ENCODE measurements around the gene SORCS3.

The SORCS3 gene

DNA sequence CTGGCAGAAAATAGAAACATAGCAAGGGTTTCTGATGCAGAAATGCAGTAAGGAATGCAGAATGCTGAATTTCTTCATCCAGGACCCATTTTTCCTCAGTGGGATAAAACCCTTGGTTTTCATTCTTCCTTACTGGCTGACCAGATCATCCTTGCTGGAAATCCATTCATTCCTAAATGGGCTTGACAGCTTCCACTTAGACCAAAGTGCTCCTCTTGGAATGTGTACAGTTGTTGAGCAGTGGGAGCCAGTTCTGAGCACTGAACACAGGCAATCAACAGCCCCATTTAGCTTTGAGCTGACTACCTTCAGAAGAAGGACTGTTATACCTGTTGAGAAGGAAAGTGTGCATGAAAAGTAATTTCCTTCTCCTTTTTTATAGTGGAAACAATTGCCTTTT is 232.1 kb downstream of the SORCS3 start:
- no peaks in the 10 kb centered on the region for H3K9me3 ChIP-seq
- no peaks in the 10 kb centered on the region for H3K36me3 ChIP-seq
- TF ChIP-seq, protein P1, sequence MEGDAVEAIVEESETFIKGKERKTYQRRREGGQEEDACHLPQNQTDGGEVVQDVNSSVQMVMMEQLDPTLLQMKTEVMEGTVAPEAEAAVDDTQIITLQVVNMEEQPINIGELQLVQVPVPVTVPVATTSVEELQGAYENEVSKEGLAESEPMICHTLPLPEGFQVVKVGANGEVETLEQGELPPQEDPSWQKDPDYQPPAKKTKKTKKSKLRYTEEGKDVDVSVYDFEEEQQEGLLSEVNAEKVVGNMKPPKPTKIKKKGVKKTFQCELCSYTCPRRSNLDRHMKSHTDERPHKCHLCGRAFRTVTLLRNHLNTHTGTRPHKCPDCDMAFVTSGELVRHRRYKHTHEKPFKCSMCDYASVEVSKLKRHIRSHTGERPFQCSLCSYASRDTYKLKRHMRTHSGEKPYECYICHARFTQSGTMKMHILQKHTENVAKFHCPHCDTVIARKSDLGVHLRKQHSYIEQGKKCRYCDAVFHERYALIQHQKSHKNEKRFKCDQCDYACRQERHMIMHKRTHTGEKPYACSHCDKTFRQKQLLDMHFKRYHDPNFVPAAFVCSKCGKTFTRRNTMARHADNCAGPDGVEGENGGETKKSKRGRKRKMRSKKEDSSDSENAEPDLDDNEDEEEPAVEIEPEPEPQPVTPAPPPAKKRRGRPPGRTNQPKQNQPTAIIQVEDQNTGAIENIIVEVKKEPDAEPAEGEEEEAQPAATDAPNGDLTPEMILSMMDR (IDR thresholded peaks at IDR 0.05) = no peak
- no peaks in the 10 kb centered on the region for H3K27me3 ChIP-seq
- no peaks in the 10 kb centered on the region for H3K4me1 ChIP-seq (ENCODE audit: control insufficient read depth in 1 of 2, insufficient read depth in 1 of 2, low read depth in 1 of 2, low read length in 1 of 2)
- H3K27ac ChIP-seq = no peak overlapping the region
- no peak overlapping the region for H3K4me3 ChIP-seq (ENCODE audit: low read depth in 1 of 2, low read length in 1 of 2)

DNA sequence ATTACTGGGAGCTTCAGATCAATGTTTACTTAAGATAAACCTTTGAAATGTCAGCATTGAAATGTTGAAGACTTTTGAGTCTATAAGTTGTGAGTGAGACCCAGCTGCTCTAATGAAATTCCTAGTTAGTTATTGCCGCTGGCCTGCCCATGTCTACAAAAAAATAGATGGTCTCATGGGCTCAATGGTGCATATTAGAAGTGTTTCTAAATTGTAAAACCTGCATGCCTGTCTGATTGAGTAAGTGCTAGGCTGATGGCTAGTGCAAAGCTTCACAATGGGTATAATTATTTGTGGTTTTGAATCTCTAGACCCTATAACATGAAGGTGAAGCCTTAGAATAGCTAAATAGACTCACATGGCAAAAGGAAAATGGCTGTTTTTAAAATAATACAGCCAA is 234.5 kb downstream of the SORCS3 start:
- Histone ChIP-seq H3K36me3 (no peaks in the 10 kb centered on the region), H3K4me1 (ENCODE audit: control insufficient read depth in 1 of 2, insufficient read depth in 1 of 2, low read depth in 1 of 2, low read length in 1 of 2) (no peaks in the 10 kb centered on the region), H3K27me3 (no peaks in the 10 kb centered on the region), H3K4me3 (ENCODE audit: low read depth in 1 of 2, low read length in 1 of 2) (no peak overlapping the region), H3K27ac (no peak overlapping the region), H3K9me3 (no peaks in the 10 kb centered on the region)
- TF ChIP-seq, protein P1 (IDR thresholded peaks at IDR 0.05) = no peak

- no peak overlapping the region for H3K27ac ChIP-seq
- no peaks in the 10 kb centered on the region for H3K9me3 ChIP-seq
- no peaks in the 10 kb centered on the region for H3K4me1 ChIP-seq (ENCODE audit: control insufficient read depth in 1 of 2, insufficient read depth in 1 of 2, low read depth in 1 of 2, low read length in 1 of 2)
- H3K4me3 ChIP-seq (ENCODE audit: low read depth in 1 of 2, low read length in 1 of 2) = no peak overlapping the region
- H3K36me3 ChIP-seq = no peaks in the 10 kb centered on the region
- TF ChIP-seq, protein P1 (IDR thresholded peaks at IDR 0.05) = no peak
- H3K27me3 ChIP-seq = no peaks in the 10 kb centered on the region
Observed at GRCh38 chr10:104880624-104881398, 239.7 kb downstream of the SORCS3 start.

- no peaks in the 10 kb centered on the region for H3K9me3 ChIP-seq
- TF ChIP-seq, protein P1 (IDR thresholded peaks at IDR 0.05) = no peak
- H3K27me3 ChIP-seq = no peaks in the 10 kb centered on the region
- no peaks in the 10 kb centered on the region for H3K36me3 ChIP-seq
- H3K27ac ChIP-seq = no peak overlapping the region
- no peak overlapping the region for H3K4me3 ChIP-seq (ENCODE audit: low read depth in 1 of 2, low read length in 1 of 2)
- no peaks in the 10 kb centered on the region for H3K4me1 ChIP-seq (ENCODE audit: control insufficient read depth in 1 of 2, insufficient read depth in 1 of 2, low read depth in 1 of 2, low read length in 1 of 2)
Observed at GRCh38 chr10:104881740-104882139, 240.7 kb downstream of the SORCS3 start.

DNA sequence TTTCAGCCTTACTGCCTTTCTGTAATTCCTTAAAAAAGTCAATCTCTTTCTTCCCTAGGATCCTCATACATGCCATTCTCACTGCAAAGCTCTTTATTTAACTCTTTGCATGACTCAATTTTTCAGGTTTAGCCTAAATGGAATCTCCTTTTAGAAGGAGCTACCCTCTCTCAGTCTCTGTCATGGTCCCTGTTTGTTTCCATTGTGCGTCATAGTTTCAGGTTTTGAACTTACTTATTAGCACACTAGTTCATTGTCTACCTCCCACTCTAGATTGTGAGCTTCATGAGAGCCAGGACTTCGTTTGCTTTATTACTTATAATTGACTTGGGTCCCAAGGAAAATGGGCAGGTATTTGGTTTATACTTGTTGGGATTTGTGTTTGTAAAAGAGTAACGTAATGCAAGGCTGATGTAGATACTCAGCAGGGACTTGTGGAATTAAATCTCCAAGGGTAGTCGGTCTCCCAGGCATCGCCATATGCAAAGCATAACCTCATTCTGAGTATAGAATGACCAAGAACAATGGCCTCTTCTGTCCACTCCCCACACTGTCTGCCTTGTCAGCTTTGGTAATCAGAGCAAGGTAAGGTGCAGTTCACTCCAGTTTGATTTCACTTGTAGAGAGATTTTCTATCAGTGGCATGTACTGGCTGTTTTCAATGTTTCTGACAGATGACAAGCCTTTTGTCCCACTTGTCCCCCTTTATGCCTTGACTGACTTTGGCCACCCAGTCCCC is 252.0 kb downstream of the SORCS3 start:
- Histone ChIP-seq H3K9me3 (no peaks in the 10 kb centered on the region), H3K4me3 (ENCODE audit: low read depth in 1 of 2, low read length in 1 of 2) (no peak overlapping the region), H3K27ac (no peak overlapping the region), H3K27me3 (no peaks in the 10 kb centered on the region), H3K4me1 (ENCODE audit: control insufficient read depth in 1 of 2, insufficient read depth in 1 of 2, low read depth in 1 of 2, low read length in 1 of 2) (no peaks in the 10 kb centered on the region), H3K36me3 (no peaks in the 10 kb centered on the region)
- TF ChIP-seq, protein P1 (IDR thresholded peaks at IDR 0.05) = no peak

Data from neutrophil (primary cell).